VCaP (cell line): ENCODE results near the gene TSPAN18.

Experiments
- H3K27ac ChIP-seq: fragments of 450-650 bp; 2 replicates; pipeline ENCODE4 v1.5.1; 2017
- TF ChIP-seq, protein P1 (sequence below): fragments of 450-650 bp; conservative IDR thresholded peaks from 2 replicates; pipeline ENCODE4 v1.5.1; 2017; ENCODE audit warnings: mild to moderate bottlenecking, moderate library complexity

The TSPAN18 gene

DNA sequence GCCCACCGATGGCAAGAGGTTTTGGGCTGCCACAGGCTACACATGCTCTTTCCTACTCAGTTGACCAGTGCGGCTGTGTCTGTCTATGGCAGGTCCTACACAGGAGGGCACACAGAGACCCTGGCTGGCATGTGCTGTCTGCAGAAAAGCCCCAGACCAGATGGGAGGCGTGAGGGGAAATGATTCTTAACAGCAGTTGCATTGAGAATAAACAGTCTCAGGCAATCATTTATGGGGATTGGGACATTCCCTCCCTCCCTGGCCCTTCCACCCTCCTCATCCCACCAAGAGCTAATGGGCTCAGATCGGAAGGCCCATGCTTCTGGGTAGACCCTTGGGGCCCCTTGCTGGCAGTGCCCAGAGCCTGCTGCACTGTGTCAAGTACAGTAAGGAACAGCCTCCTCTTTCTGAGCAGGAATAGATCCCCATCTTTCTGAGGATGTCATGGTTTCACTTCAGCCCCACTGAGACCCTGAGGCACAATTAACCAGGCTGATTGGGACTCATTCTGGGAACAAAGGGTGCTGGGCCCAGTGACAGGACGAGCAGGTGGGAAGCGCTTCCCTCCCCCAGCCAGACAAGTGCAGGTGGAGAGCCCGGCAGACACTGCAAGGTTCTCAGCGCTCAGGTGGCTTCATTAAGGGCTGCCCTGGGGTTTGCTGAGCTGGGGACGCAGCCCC lies 28.3 kb downstream of the TSPAN18 start:
- no peak overlapping the region for H3K27ac ChIP-seq
- TF ChIP-seq, protein P1, sequence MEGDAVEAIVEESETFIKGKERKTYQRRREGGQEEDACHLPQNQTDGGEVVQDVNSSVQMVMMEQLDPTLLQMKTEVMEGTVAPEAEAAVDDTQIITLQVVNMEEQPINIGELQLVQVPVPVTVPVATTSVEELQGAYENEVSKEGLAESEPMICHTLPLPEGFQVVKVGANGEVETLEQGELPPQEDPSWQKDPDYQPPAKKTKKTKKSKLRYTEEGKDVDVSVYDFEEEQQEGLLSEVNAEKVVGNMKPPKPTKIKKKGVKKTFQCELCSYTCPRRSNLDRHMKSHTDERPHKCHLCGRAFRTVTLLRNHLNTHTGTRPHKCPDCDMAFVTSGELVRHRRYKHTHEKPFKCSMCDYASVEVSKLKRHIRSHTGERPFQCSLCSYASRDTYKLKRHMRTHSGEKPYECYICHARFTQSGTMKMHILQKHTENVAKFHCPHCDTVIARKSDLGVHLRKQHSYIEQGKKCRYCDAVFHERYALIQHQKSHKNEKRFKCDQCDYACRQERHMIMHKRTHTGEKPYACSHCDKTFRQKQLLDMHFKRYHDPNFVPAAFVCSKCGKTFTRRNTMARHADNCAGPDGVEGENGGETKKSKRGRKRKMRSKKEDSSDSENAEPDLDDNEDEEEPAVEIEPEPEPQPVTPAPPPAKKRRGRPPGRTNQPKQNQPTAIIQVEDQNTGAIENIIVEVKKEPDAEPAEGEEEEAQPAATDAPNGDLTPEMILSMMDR: no peak

DNA sequence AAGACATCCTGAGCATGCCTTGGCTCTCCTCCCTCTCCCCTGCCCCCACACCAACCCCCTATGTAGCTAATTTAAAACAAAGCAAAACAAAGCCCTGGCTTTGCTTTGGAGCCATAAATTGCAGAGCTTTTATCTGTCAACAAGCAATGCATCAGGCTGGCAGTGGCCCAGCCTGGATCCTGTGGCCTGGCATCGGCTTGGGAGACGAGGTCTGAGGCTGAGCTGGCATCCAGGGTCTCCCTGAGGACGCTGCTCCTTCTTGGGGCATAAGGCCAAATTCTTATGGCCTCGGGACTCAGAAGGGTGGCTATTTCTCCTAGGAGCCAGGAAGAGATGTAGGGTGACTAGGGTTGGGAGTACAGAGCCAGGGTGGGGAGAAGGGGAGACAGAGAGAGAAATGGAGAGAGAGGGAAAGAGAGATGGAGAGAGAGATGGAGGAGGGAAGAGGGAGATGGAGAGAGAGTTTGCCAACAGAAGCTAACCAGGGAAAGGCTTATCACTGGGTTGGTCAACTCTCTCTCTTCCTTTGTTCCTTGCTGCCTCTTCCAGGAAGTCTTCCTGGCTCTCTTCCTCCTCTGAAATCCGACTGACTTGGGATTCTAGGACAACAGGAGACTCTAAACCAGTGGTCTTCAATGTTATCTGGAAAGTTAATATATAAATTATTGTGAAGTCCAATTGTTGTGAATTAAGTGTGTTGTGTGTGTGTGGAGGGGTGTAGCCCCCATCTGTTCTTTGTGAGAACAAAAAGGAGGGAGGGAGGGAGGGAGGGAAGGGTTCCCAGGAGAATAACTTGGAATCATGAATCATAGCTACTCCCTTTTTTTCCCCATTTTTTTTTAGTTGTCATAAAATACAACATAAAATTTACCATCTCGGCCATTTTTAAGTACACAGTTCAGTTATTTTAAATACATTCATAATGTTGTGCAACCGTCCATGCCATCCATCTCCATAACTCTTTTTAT lies 29.1 kb downstream of the TSPAN18 start:
- H3K27ac ChIP-seq: no peak overlapping the region
- TF ChIP-seq, protein P1: no peak

DNA sequence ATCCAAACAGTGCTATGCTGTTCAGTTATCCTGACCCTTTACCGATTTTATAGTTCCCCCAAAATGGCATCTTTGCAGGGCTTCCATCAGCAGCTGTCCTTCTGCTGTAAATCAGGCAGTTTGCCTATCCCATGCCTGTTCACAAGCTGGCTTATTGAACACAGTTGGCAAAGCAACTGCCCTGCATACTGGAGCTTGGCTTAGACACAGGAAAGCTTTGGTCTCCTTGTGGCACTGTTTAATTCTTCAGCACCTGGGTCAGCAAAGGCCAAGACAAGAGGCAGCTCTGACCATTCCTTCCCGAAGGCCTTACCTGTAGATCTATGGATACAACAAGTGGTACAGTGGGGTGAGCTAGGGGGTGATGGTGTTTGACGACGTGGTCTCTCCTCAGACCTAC lies 32.2 kb downstream of the TSPAN18 start:
- TF ChIP-seq, protein P1: no peak
- H3K27ac ChIP-seq: no peak overlapping the region

DNA sequence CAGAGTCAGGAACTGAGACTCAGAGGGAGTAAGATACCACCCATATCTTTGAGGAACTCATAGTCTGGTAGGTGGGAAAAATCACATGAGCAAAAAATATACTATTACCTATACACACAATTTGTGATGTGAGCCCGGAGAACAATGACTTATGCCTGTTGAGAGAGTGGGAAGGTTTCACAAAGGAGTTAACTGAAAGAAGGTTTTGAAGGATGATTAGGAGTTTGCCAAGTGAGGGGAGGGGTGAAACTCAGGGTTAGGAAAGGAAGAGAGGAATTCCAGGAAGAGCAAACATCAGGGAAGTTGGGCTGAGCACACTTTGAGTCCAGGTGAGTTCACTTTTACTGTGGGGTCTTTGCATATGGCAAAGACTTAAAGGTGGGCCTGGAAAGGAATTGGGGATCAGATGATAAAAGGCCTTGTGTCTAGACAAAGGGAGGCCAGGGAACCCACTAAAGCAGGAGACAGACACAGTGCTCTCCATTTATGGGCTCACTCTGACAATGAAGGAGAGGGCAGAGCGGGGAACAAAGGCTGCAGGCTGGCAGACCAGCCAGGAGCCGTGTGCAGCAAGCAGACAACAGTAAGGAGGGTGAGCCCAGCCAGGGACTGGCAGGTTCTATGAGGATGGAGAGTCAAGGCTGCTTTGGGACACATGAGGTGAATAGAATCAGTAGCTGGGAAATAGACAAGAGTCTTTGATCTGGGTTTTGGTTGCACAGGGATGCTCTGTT lies 33.1 kb downstream of the TSPAN18 start:
- TF ChIP-seq, protein P1: no peak
- no peak overlapping the region for H3K27ac ChIP-seq

DNA sequence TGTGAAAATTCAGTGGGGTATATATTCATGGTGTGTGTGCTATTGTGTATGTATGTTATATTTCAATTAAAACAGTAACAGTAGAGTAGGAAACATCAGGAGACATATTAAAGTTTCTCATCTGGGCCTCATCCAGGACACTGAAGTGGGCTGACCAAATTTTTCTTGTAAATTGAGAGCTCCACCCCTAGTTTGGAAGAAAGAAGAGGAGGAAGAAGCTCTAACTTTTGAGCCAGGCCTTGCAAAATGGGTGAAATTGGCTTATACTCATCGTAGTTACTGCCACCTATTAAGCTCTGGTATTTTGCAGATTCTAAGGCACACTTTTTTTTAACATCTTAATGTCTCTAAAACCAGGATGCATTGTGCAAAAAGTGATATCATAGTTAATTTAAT lies 33.7 kb downstream of the TSPAN18 start:
- H3K27ac ChIP-seq: no peak overlapping the region
- TF ChIP-seq, protein P1: no peak

DNA sequence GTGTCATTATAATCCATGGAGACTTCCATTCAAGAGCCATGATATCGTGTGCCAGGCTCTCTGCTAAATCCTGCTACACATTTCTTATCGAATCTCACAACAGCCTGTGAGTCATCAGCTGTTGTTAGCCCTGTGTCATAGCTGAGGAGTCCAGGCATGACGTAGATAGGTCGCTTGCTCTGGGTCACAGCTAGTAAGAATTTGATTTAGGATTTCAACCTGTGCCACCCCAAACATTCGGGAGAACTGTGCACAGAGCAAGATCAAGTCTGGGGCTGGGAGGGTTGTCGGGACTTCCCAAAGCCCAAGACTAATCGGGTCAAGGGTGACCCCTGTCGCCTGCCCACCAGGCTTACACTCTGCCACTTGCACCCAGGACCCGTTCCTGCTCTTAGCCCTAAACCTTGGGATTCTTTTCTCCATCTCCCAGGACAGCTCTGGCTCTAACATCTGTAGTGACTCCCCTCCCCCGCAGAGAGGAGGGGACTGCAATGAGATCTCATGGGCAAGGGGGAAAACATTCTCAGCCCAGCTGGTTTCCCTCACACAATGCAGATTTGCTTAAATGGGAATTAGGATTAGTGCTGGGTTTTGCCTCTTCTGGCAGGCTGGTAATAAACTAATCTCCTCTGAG lies 34.3 kb downstream of the TSPAN18 start:
- TF ChIP-seq, protein P1: no peak
- peak overlapping the region; percentile 53 for H3K27ac ChIP-seq
